ENCODE data around the gene BMPER. TPM values are rescaled to one million over a fixed set of nuclear protein-coding genes. Genes with fewer than 3 reads are reported as not detected.

Gene BMPER
- total RNA-seq, 1 experiment from 2014 or later = not detected

DNA sequence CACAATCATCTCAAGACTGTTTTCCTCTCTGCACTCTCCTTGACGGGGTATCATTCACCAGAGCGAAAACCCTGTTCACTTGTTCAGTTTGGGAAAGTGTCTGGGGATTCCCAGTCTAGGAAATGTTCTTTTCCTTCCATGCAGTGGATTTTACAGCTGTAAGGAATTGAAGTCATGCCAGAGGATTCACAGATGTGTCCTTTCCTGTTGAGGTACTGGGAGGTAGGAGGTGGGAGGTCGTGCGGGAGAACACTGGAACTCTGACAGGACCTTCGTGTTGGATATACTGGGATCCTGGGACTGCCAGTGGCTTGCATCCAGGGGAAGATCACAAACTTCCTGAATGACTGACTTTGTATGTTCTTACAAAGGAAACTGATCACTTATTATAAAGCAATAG lies 185.5 kb downstream of the BMPER start:
- no peaks in the 10 kb centered on the region for H3K9me3 ChIP-seq (ENCODE audit: low read length)
- no peaks in the 10 kb centered on the region for H3K79me2 ChIP-seq (ENCODE audit: low read length)
- no peaks in the 10 kb centered on the region for H3K27me3 ChIP-seq (ENCODE audit: low read length)
- H3K9ac ChIP-seq (ENCODE audit: low read length) = no peak overlapping the region
- no peaks in the 10 kb centered on the region for H3K36me3 ChIP-seq (ENCODE audit: insufficient read depth, low read length)
- no peak for DNase-seq
- no peaks in the 10 kb centered on the region for H4K20me1 ChIP-seq (ENCODE audit: insufficient read depth, low read depth, low read length)
- no peak overlapping the region for H3K27ac ChIP-seq (ENCODE audit: low read length)
- no peaks in the 10 kb centered on the region for H3K4me1 ChIP-seq (ENCODE audit: low read length)
- H3K9me2 ChIP-seq (replicated peaks; ENCODE audit: insufficient read depth, low read length) = no peaks in the 10 kb centered on the region
- no peak overlapping the region for H3K4me3 ChIP-seq (ENCODE audit: low read length)
- H3K4me2 ChIP-seq (ENCODE audit: low read depth, low read length, poor library complexity, severe bottlenecking) = no peak overlapping the region
- H2AFZ ChIP-seq (ENCODE audit: low read length) = no peak overlapping the region

- Histone ChIP-seq H4K20me1 (ENCODE audit: insufficient read depth, low read depth, low read length) (no peaks in the 10 kb centered on the region), H3K4me3 (ENCODE audit: low read length) (no peak overlapping the region), H3K36me3 (ENCODE audit: insufficient read depth, low read length) (no peaks in the 10 kb centered on the region), H3K27ac (ENCODE audit: low read length) (no peak overlapping the region), H2AFZ (ENCODE audit: low read length) (no peak overlapping the region), H3K27me3 (ENCODE audit: low read length) (no peaks in the 10 kb centered on the region), H3K79me2 (ENCODE audit: low read length) (no peaks in the 10 kb centered on the region), H3K9me2 (replicated peaks; ENCODE audit: insufficient read depth, low read length) (no peaks in the 10 kb centered on the region), H3K4me2 (ENCODE audit: low read depth, low read length, poor library complexity, severe bottlenecking) (no peak overlapping the region), H3K9me3 (ENCODE audit: low read length) (no peaks in the 10 kb centered on the region), H3K4me1 (ENCODE audit: low read length) (no peaks in the 10 kb centered on the region), H3K9ac (ENCODE audit: low read length) (no peak overlapping the region)
- peak; percentile 76 for DNase-seq
These were observed 186.1 kb downstream of the BMPER start for GRCh38 chr7:34091321-34091917.

- Histone ChIP-seq H3K9me3 (ENCODE audit: low read length) (no peaks in the 10 kb centered on the region), H3K4me1 (ENCODE audit: low read length) (no peaks in the 10 kb centered on the region), H3K9ac (ENCODE audit: low read length) (no peak overlapping the region), H2AFZ (ENCODE audit: low read length) (no peak overlapping the region), H3K79me2 (ENCODE audit: low read length) (no peaks in the 10 kb centered on the region), H3K4me3 (ENCODE audit: low read length) (no peak overlapping the region), H4K20me1 (ENCODE audit: insufficient read depth, low read depth, low read length) (no peaks in the 10 kb centered on the region), H3K4me2 (ENCODE audit: low read depth, low read length, poor library complexity, severe bottlenecking) (no peak overlapping the region), H3K9me2 (replicated peaks; ENCODE audit: insufficient read depth, low read length) (no peaks in the 10 kb centered on the region), H3K27me3 (ENCODE audit: low read length) (no peaks in the 10 kb centered on the region), H3K27ac (ENCODE audit: low read length) (no peak overlapping the region), H3K36me3 (ENCODE audit: insufficient read depth, low read length) (no peaks in the 10 kb centered on the region)
- DNase-seq = no peak
These were observed 187.9 kb downstream of the BMPER start for GRCh38 chr7:34093276-34093675.

DNA sequence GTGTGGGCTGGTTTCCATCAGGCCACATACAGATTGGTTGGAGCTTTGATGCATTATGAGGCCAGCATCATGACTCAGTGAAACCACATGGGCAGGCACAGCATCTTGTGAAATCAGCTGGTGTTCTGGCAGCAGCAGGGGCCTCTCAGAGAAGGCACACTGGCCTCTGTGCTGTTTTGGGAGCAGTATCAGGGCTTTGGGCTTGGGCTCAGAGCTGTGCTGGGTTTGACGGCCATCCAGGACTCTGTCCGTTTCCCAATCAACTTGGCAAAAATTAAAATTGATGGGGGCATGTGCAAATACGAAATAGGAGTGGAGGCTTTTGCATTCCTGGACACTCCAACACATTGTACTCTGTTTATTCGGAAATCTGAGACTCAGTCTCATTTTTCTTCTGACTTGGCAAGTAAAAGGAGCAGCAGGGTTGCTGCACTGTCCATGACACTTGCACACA lies 190.9 kb downstream of the BMPER start:
- no peak overlapping the region for H3K27ac ChIP-seq (ENCODE audit: low read length)
- no peak for DNase-seq
- H3K36me3 ChIP-seq (ENCODE audit: insufficient read depth, low read length) = no peaks in the 10 kb centered on the region
- H3K9me3 ChIP-seq (ENCODE audit: low read length) = no peaks in the 10 kb centered on the region
- no peak overlapping the region for H3K4me3 ChIP-seq (ENCODE audit: low read length)
- H3K4me2 ChIP-seq (ENCODE audit: low read depth, low read length, poor library complexity, severe bottlenecking) = no peak overlapping the region
- H3K4me1 ChIP-seq (ENCODE audit: low read length) = no peaks in the 10 kb centered on the region
- H2AFZ ChIP-seq (ENCODE audit: low read length) = no peak overlapping the region
- H3K9ac ChIP-seq (ENCODE audit: low read length) = no peak overlapping the region
- H3K79me2 ChIP-seq (ENCODE audit: low read length) = no peaks in the 10 kb centered on the region
- no peaks in the 10 kb centered on the region for H3K9me2 ChIP-seq (replicated peaks; ENCODE audit: insufficient read depth, low read length)
- H4K20me1 ChIP-seq (ENCODE audit: insufficient read depth, low read depth, low read length) = no peaks in the 10 kb centered on the region
- no peaks in the 10 kb centered on the region for H3K27me3 ChIP-seq (ENCODE audit: low read length)

GRCh38 chr7:34096777-34097176 lies 191.4 kb downstream of the BMPER start:
- Histone ChIP-seq H3K27me3 (ENCODE audit: low read length) (no peaks in the 10 kb centered on the region), H3K9me3 (ENCODE audit: low read length) (no peaks in the 10 kb centered on the region), H3K27ac (ENCODE audit: low read length) (no peak overlapping the region), H3K4me2 (ENCODE audit: low read depth, low read length, poor library complexity, severe bottlenecking) (no peak overlapping the region), H4K20me1 (ENCODE audit: insufficient read depth, low read depth, low read length) (no peaks in the 10 kb centered on the region), H3K4me3 (ENCODE audit: low read length) (no peak overlapping the region), H3K9ac (ENCODE audit: low read length) (no peak overlapping the region), H2AFZ (ENCODE audit: low read length) (no peak overlapping the region), H3K79me2 (ENCODE audit: low read length) (no peaks in the 10 kb centered on the region), H3K9me2 (replicated peaks; ENCODE audit: insufficient read depth, low read length) (no peaks in the 10 kb centered on the region), H3K4me1 (ENCODE audit: low read length) (no peaks in the 10 kb centered on the region), H3K36me3 (ENCODE audit: insufficient read depth, low read length) (no peaks in the 10 kb centered on the region)
- no peak for DNase-seq

DNA sequence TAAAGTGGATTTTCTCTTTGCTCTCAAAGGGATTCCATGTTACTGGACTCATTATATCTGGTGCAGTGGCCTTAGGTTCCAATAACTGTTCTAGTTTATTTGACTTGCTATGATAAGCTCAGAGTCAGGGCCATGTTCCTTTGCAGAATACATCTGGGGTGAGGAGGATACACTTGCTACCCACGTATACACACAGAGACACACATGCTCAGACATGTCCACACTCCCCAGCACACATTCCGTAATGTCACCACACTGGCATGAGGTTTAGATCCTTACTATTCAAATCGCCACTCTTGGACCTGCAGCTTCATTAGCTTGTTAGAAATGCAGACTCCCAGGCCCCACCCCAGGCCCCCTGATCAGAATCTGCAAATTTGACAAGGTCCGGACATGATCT lies 195.3 kb downstream of the BMPER start:
- no peaks in the 10 kb centered on the region for H3K9me2 ChIP-seq (replicated peaks; ENCODE audit: insufficient read depth, low read length)
- no peak overlapping the region for H3K27ac ChIP-seq (ENCODE audit: low read length)
- H3K27me3 ChIP-seq (ENCODE audit: low read length) = no peaks in the 10 kb centered on the region
- no peak overlapping the region for H3K9ac ChIP-seq (ENCODE audit: low read length)
- H3K9me3 ChIP-seq (ENCODE audit: low read length) = no peaks in the 10 kb centered on the region
- H2AFZ ChIP-seq (ENCODE audit: low read length) = no peak overlapping the region
- H4K20me1 ChIP-seq (ENCODE audit: insufficient read depth, low read depth, low read length) = no peaks in the 10 kb centered on the region
- H3K36me3 ChIP-seq (ENCODE audit: insufficient read depth, low read length) = no peaks in the 10 kb centered on the region
- DNase-seq = no peak
- H3K4me3 ChIP-seq (ENCODE audit: low read length) = no peak overlapping the region
- H3K4me1 ChIP-seq (ENCODE audit: low read length) = no peaks in the 10 kb centered on the region
- H3K79me2 ChIP-seq (ENCODE audit: low read length) = no peaks in the 10 kb centered on the region
- H3K4me2 ChIP-seq (ENCODE audit: low read depth, low read length, poor library complexity, severe bottlenecking) = no peak overlapping the region

DNA sequence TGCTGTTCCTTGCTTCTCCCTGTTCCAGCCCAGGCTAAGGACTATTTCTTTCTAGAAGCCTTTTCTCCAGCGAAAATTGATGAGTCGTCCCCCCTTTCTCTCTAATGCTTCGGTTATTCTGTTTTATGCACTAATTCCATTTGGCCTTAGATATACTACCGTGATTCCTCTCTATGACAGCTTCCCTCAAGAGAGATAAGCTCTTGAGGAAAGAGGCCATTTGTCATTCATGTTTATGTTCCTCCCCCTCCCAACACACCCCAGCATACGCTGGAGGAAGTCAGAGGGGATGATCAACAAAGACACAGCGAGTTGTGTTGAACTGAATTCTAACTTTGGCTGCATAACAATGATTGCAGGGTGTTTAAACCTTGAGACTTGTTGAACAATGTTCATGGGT lies 198.8 kb downstream of the BMPER start:
- Histone ChIP-seq H2AFZ (ENCODE audit: low read length) (no peak overlapping the region), H3K4me1 (ENCODE audit: low read length) (no peaks in the 10 kb centered on the region), H3K9me3 (ENCODE audit: low read length) (no peaks in the 10 kb centered on the region), H3K9me2 (replicated peaks; ENCODE audit: insufficient read depth, low read length) (no peaks in the 10 kb centered on the region), H3K4me2 (ENCODE audit: low read depth, low read length, poor library complexity, severe bottlenecking) (no peak overlapping the region), H3K9ac (ENCODE audit: low read length) (no peak overlapping the region), H3K79me2 (ENCODE audit: low read length) (no peaks in the 10 kb centered on the region), H3K36me3 (ENCODE audit: insufficient read depth, low read length) (no peaks in the 10 kb centered on the region), H3K27me3 (ENCODE audit: low read length) (no peaks in the 10 kb centered on the region), H3K4me3 (ENCODE audit: low read length) (no peak overlapping the region), H4K20me1 (ENCODE audit: insufficient read depth, low read depth, low read length) (no peaks in the 10 kb centered on the region), H3K27ac (ENCODE audit: low read length) (no peak overlapping the region)
- DNase-seq = no peak

GRCh38 chr7:34104992-34105391 lies 199.7 kb downstream of the BMPER start:
- no peaks in the 10 kb centered on the region for H3K27me3 ChIP-seq (ENCODE audit: low read length)
- H3K4me1 ChIP-seq (ENCODE audit: low read length) = no peaks in the 10 kb centered on the region
- H3K4me2 ChIP-seq (ENCODE audit: low read depth, low read length, poor library complexity, severe bottlenecking) = no peak overlapping the region
- H4K20me1 ChIP-seq (ENCODE audit: insufficient read depth, low read depth, low read length) = no peaks in the 10 kb centered on the region
- no peak overlapping the region for H3K27ac ChIP-seq (ENCODE audit: low read length)
- H3K9ac ChIP-seq (ENCODE audit: low read length) = no peak overlapping the region
- no peaks in the 10 kb centered on the region for H3K79me2 ChIP-seq (ENCODE audit: low read length)
- H3K4me3 ChIP-seq (ENCODE audit: low read length) = no peak overlapping the region
- H3K9me3 ChIP-seq (ENCODE audit: low read length) = no peaks in the 10 kb centered on the region
- H2AFZ ChIP-seq (ENCODE audit: low read length) = no peak overlapping the region
- no peaks in the 10 kb centered on the region for H3K9me2 ChIP-seq (replicated peaks; ENCODE audit: insufficient read depth, low read length)
- no peaks in the 10 kb centered on the region for H3K36me3 ChIP-seq (ENCODE audit: insufficient read depth, low read length)
- no peak for DNase-seq

DNA sequence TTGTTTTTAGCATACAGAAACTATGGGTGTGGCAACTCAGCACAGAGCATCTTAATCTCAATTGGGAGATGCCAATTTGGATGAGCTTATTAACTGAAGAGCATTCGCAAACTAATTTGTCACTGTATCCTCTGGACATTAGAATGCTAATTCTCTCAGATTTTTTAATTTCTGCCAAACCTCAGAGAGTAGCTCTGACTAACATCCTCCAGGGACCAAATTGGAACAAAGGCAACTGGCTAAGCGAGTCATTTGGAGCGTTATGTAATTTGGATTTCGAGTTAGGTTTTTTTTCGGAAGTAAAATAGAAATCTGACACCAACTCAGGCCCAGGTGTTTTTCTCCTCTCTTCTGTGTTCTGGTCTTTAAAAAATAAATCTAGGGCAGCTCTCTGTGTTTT lies 201.9 kb downstream of the BMPER start:
- Histone ChIP-seq H3K27ac (ENCODE audit: low read length) (no peak overlapping the region), H3K4me1 (ENCODE audit: low read length) (no peaks in the 10 kb centered on the region), H3K79me2 (ENCODE audit: low read length) (no peaks in the 10 kb centered on the region), H3K4me3 (ENCODE audit: low read length) (no peak overlapping the region), H3K36me3 (ENCODE audit: insufficient read depth, low read length) (no peaks in the 10 kb centered on the region), H3K9me3 (ENCODE audit: low read length) (no peaks in the 10 kb centered on the region), H4K20me1 (ENCODE audit: insufficient read depth, low read depth, low read length) (no peaks in the 10 kb centered on the region), H3K9ac (ENCODE audit: low read length) (no peak overlapping the region), H3K9me2 (replicated peaks; ENCODE audit: insufficient read depth, low read length) (no peaks in the 10 kb centered on the region), H2AFZ (ENCODE audit: low read length) (no peak overlapping the region), H3K4me2 (ENCODE audit: low read depth, low read length, poor library complexity, severe bottlenecking) (no peak overlapping the region), H3K27me3 (ENCODE audit: low read length) (no peaks in the 10 kb centered on the region)
- DNase-seq = no peak
